GM12891 (cell line): Measurements from ENCODE around the gene SPP1.
A peak's percentile ranks its signal among the peaks of the same experiment; 100 is the strongest.
"Not testable (repeated sequence)": the region's sequence is repeated elsewhere in the genome, so short reads cannot be mapped to it uniquely, and the experiment has no call there.

Source experiments
- DNase-seq: peaks from one replicate; pipeline ENCODE4 v3.0.0; 2011; ENCODE audit warnings: low spot score; ENCODE audit not compliant: insufficient read length
- FAIRE-seq: peaks from 2 replicates; lab custom pipeline; 2011; peaks lifted over from hg19 to GRCh38; lab: Jason Lieb, UNC
- PAX5 ChIP-seq: IDR thresholded peaks from 2 replicates; pipeline ENCODE4 v1.6.1; 2011; ENCODE audit warnings: low read length, moderate library complexity, mild to moderate bottlenecking; ENCODE audit not compliant: insufficient read depth, severe bottlenecking
- POLR2A ChIP-seq: IDR thresholded peaks from 2 replicates; pipeline ENCODE4 v1.6.1; 2011; ENCODE audit warnings: low read depth, low read length, control low read depth
- POLR2AphosphoS5 ChIP-seq: IDR thresholded peaks from 2 replicates; pipeline ENCODE4 v1.6.1; 2011; ENCODE audit warnings: low read depth, low read length, control low read depth
- POU2F2 ChIP-seq: IDR thresholded peaks from 2 replicates; pipeline ENCODE4 v1.6.1; 2011; ENCODE audit warnings: low read depth, mild to moderate bottlenecking, control low read depth, low read length, moderate library complexity
- SPI1 ChIP-seq: IDR thresholded peaks from 2 replicates; pipeline ENCODE4 v1.6.1; 2011; ENCODE audit warnings: low read depth, low read length, control low read depth
- TAF1 ChIP-seq: IDR thresholded peaks from 2 replicates; pipeline ENCODE4 v1.6.1; 2011; ENCODE audit warnings: low read depth, low read length, control low read depth

Gene SPP1

DNA sequence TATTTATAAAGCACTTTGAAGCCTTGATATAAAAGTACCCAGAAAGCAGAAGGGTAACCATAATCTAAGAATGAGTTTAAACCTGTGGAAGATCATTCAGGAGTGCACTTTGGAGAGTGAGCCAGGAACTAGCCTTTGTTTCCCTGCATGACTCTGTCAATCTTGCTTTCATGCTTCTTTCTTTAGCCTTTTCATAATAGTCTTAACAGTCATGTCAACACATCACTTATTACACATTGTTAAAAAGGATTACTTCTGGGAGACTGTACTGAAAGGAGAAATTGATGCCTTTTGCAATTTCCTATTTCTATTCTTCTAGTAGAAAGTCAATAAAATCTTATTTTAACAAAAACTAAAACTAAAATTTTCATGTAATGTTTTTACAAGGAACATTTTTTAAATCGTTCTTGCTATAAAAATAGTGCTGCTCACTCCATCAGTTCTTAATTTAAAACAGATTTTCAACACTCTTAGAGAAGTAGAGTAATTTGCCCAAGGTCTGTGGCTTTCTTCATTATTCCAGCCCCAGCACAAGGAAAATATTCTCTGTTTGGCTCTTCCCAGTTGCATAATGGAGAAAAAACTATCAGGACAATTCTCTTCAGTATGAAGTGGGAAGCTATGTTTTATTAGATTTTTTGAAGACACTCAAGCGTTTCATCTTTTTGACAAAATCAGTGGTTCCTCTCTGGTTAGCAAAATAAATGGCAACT is 35.4 kb upstream of the SPP1 start:
- TF ChIP-seq POLR2A, result no peak
- TF ChIP-seq SPI1, result no peak
- no peak for TF ChIP-seq PAX5
- no peak for TF ChIP-seq POU2F2
- no peak for TF ChIP-seq POLR2AphosphoS5
- no peak for DNase-seq
- no peak for FAIRE-seq

DNA sequence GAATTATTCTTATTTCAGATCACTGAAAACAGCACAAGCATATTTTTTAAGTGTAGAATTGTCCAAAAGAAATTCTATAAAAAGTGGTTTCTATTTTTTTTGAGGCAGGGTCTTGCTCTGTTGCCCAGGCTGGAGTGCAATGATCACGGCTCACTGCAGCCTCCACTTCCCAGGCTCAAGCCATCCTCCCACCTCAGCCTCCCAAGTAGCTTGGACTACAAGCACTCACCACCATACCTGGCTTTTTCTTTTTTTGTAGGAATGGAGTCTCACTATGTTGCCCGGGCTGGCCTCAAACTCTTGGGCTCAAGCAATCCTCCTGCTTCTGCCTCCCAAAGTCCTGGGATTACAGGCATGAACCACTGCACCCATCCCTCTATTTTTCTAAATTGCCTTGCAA is 34.7 kb upstream of the SPP1 start:
- not testable (repeated sequence) for DNase-seq, FAIRE-seq

DNA sequence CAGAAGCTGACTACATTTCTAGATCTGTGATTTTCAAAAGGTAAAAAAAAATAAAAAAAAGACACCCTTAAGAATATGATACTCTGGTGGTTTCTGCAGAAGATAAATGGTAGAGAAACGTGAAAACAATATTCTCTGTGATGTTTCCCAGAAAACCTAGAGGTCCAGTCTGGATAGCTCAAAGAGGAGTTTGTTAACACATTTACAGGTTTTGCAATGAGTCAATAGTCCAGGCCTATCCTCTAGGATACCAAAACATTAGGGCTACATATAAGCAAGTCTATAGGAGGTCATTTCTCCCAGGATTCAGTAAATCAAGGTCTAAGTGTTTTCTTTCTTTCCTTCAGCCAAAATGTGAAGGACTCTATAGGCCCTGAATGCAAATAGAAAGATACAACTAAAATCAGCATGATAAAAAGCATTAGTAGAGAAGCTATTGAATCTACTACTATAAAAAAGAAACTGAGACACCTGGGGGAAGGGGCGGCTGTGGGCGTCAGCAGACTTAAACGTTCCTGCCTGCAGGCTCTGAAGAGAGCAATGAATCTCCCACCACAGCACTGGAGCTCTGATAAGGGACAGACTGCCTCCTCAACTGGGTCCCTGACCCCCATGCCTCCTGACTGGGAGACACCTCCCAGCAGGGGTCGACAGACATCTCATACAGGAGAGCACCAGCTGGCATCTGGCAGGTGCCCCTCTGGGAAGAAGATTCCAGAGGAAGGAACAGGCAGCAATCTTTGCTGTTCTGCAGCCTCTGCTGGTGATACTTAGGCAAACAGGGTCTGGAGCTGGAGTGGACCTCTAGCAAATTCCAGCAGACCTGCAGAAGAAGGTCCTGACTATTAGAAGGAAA is 33.7 kb upstream of the SPP1 start:
- TF ChIP-seq PAX5 (no peak), TAF1 (no peak), POU2F2 (no peak), POLR2AphosphoS5 (no peak), POLR2A (no peak), SPI1 (no peak)
- FAIRE-seq (no peak), DNase-seq (no peak)

DNA sequence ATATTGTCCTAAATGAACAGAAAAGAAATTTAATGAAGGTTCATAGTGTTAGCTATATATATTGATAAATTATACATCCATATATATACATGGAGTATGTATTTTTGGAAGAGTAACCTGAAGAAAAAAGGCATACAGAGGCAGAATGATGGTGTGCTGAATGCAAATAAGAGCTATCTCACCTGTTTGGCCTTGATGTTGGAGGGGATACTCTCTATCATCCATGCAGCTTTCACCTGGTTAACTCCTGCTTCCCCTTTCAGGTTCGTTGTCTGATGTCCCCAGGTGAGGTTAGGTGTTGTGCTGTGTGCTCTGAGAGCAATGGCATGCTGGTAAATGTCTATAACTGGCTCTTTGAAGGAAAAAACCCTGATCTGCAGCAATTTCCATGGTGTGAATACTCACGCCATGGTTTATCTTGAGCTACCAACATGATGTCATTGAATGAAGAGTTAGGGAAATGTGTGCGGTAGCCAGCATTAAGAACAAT is 31.8 kb upstream of the SPP1 start:
- TF ChIP-seq TAF1 (no peak), POU2F2 (no peak), POLR2AphosphoS5 (no peak), SPI1 (no peak), PAX5 (no peak), POLR2A (no peak)
- no peak for DNase-seq
- no peak for FAIRE-seq

DNA sequence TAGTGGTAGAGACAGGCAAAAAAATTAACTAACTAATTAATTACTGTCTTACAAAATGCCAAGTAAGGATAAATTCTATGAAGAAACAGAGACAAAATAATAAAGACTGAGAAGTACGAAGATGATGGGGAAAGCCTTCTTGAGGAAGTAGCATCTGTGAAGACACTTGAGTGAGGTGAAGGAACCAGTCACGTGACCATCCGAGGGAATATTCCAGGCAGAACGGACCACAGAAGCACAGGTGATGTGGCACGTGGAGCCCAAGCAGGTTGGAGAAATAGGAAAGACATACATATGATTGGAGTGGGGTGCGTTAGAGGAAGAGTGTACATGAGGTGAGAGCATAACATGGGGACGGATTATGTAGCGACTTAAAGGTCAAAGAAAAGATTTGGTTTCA is 30.5 kb upstream of the SPP1 start:
- FAIRE-seq, result peak; percentile 62
- TF ChIP-seq POLR2A (no peak), PAX5 (no peak), SPI1 (no peak), POLR2AphosphoS5 (no peak), POU2F2 (no peak), TAF1 (no peak)
- DNase-seq, result no peak

DNA sequence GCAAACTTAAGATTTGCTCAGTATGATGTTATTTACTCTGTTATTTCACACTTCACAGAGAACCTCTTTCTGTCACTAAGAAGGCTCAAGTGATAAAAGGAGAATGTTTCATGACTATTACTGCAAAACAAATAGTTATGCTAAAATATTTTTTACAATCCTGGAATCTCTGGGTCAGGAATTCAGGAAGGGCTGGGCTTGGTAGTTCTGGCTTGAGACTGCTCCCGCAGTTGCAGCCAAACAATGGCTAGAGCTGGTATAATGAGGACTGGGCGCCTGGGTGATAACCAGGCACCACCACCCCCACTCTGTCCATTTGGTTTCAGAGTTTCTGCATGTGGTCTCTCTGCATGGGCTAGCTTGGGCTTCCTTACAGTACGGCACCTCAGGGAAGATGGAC is 28.7 kb upstream of the SPP1 start:
- TF ChIP-seq POLR2AphosphoS5 (no peak), TAF1 (no peak), POU2F2 (no peak), POLR2A (no peak), PAX5 (no peak), SPI1 (no peak)
- no peak for DNase-seq
- FAIRE-seq, result no peak

DNA sequence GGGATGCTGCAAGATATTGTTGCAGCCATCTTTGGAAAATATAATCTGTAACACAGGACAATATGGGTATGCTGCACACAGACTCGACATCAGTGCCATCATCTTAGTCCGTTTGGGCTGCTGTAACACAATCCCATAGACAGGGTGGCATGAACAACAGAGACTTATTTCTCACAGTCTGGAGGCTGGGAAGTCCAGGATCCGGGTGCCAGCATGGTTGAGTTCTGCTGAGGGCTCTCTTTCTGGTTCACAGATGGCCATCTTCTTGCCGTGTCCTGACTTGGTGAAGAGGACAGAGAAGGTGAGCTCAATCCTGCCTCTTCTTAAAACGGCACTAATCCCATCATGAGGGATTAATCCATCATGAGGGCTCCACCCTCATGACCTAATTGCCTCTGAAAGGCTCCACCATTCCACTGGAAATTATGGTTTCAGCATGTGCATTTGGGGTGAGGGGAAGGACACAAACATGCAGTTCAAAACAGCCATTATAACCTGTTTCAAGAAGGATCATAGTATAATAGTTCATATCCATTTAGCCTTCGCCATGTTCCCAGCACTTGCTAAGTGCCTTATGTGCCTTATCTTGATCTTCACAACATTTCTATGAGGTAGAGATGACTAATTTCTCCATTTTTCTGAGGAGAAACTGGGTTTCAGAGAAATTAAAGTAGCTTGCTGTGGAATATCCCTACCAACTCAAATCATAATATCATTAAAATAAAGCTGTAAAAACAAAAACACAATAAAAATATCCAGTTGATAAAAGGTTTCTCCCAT is 27.9 kb upstream of the SPP1 start:
- no peak for FAIRE-seq
- no peak for TF ChIP-seq PAX5
- no peak for TF ChIP-seq POLR2AphosphoS5
- no peak for TF ChIP-seq TAF1
- TF ChIP-seq SPI1, result no peak
- no peak for TF ChIP-seq POLR2A
- TF ChIP-seq POU2F2, result no peak
- DNase-seq, result no peak

DNA sequence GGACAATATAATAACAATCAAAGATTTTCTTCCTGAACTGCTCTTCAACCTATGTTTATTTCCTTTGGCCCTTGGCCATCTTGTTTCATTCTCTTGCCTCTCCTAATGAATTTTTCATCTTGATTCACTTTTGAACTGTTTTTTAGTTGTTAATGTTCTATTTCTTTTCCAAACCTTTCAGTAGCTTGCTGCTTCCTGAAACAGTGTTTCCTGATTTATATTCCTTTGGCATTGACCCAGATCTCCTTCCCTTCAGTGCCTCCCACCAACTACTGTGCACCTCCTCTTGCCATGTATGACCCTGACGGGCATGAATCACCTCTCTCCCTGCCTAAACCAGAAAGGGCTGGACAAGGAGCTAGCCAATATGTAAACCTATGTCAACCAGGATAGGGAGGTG is 25.6 kb upstream of the SPP1 start:
- TF ChIP-seq POLR2A (no peak), SPI1 (no peak), TAF1 (no peak), PAX5 (no peak), POLR2AphosphoS5 (no peak), POU2F2 (no peak)
- DNase-seq (no peak), FAIRE-seq (no peak)

DNA sequence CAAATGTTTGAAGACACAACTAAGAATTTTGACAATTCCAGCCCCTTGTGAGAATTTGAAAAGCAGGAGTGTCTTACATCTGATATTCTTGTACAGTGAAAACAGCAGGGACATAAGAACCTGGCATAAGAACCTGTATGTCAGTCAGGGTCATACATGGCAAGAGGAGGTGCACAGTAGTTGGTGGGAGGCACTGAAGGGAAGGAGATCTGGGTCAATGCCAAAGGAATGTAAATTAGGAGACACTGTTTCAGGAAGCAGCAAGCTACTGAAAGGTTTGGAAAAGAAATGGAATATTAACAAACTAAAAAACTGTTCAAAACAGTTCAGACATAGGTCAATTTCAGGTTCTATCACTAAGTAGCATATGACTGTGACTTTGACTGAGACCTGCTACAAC is 25.0 kb upstream of the SPP1 start:
- DNase-seq (no peak), FAIRE-seq (no peak)
- no peak for TF ChIP-seq SPI1
- no peak for TF ChIP-seq POLR2A
- no peak for TF ChIP-seq PAX5
- TF ChIP-seq TAF1, result no peak
